ENCODE results near the gene WARS2.

GRCh38 chr1:119026956-119027355, 113.5 kb downstream of the WARS2 start:
- no peak for TF ChIP-seq POLR2A (IDR thresholded peaks at IDR 0.05; ENCODE audit: low read depth, low read length)
- no peak for TF ChIP-seq POLR2AphosphoS5 (IDR thresholded peaks at IDR 0.05; ENCODE audit: low read depth, low read length)
